NCI-H2171 treated with DMSO at 0.1 percent for 48 hours (cell line): Measurements from ENCODE around the gene INAVA.
"Not testable (repeated sequence)": the region's sequence is repeated elsewhere in the genome, so short reads cannot be mapped to it uniquely, and the experiment has no call there.

ENCODE experiments used
- DNase-seq: peaks from one replicate; lab custom pipeline; 2025; lab: John Stamatoyannopoulos, UW

Gene INAVA

GRCh38 chr1:200899015-200899386 is 4.3 kb downstream of the INAVA start:
- no peak for DNase-seq

DNA sequence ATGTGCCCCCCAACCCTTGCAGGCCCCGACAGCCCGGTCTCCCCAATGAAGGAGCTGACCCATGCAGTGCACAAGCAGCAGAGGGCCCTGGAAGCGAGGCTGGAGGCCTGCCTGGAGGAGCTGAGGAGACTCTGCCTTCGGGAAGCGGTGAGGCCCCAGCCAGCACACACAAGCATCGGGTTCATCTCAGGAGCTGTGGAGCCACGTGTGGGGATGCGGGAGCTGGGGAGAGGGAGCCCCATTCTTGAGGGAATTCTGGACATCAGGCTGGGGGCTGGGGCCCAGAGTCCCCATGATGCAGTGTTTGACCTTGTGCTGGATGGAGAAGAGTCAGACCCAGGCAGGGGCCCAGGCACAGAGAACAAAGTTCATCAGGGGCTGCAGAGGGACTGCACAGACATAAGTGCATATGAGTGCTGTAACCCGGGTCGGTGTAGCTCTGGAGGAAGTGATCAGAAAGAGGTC is 4.8 kb downstream of the INAVA start:
- DNase-seq, result no peak

DNA sequence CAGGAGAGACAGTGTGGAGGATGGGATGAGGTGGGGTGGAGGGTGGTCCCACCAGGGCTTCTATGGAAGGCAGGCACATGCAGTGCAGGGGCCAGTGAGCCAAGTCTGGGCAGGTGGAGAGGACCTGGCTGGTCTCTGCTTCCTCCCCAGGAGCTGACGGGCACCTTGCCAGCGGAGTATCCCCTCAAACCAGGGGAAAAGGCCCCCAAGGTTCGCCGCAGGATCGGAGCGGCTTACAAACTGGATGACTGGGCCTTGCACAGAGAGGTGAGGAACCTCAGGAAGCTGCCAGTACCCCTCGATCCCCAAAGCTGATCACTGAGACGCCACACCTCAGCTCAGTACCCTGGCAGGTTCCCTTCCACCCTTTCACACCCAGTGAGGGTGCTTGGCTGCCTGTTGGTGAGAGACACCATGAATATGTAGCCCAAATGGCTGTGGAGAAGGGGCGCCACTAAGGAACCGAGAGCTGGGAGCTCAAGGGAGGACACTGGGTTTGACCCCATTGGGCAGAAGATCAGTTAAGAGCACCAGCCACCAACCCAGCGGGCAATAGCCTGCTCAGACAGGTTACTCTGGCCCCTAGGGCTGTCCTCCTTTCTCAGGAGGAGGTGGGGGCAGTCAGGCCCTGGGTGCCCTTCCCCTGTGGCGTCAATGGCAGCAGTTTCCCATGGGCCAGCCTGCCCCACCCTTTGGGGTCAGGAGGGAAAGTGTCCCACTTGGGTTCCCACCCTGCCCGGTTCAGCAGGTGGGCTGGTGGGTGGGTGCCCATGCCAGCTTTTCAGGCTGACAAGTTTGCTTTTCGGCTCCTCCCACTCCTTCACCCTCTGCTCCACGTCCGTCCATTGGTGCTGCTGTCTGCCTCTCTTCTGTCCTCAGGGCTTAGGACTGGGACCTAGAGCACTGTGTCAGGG is 5.5 kb downstream of the INAVA start:
- DNase-seq, result no peak

GRCh38 chr1:200900877-200901276 is 6.2 kb downstream of the INAVA start:
- DNase-seq, result no peak

DNA sequence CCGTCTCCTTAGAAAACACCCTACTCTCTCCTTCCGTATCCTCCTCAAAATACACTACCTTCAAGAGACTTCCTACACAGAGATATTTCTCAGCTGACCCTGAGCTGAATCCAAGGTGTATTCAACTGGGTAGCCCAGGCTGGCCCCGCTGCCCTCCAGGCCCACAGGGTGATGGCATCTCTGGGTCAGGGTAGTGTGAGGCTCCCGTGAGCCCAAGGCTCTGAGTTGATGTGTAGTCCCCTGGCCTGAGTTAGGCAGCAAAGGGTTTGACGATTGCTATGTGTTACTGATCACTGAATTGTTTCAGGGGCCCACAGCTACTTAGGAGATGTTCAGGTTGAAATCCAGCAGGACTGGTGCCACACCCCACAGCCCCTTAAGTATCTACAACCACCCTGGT is 6.7 kb downstream of the INAVA start:
- DNase-seq, result no peak

DNA sequence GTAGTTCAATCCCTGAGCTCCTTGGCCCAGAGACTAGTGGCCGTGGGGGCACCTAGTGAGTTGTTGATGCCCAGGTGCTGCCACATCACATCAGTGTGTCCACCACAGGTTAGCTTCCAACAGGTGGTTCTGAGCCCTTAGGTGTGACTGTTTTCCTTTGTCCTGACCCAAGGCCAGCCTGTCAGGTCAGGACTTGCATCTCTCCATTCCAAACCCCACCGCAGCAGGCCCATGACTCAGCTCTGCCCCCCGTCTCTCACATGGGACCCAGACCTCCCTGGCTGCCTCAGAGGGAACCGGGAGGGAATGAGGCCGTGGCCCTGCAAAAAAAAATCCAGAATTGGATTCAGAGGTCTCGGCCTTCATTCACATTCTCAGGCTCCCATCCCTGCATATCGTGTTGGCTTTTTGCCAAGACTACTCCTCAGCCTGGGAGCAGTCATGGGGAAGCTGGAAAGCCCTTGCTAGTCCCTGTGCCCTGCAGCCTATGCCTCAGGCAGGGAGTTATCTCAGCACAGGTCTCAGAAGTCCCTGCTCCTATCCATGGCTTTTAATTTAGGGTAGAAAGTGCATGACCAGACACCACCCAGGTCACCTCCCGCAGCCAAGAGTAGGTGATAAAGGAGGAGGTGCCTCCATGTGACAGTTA is 7.2 kb downstream of the INAVA start:
- peak; percentile 12 for DNase-seq

DNA sequence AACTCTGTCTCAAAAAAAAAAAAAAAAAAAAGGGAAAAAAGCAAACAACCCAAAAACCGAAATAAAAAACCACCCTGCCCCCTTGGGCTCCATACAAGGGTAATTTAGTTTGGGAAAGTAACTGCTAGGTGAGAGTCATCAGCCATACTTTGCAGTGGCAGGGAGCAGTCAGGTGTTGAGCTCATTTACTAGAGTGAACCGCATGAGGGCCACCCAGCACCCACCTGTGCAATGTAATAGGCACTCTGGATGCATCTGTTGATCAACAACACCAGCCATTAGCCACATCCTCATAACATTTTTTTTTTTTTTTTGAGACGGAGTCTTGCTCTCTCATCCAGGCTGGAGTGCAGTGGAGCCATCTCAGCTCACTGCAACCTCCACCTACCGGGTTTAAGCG is 9.1 kb downstream of the INAVA start:
- peak; percentile 27 for DNase-seq

- no peak for DNase-seq
These were observed 10.1 kb downstream of the INAVA start for GRCh38 chr1:200904772-200905171.

- DNase-seq, result no peak
These were observed 10.8 kb downstream of the INAVA start for GRCh38 chr1:200905411-200906052.

GRCh38 chr1:200906491-200906890 is 11.8 kb downstream of the INAVA start:
- no peak for DNase-seq

DNA sequence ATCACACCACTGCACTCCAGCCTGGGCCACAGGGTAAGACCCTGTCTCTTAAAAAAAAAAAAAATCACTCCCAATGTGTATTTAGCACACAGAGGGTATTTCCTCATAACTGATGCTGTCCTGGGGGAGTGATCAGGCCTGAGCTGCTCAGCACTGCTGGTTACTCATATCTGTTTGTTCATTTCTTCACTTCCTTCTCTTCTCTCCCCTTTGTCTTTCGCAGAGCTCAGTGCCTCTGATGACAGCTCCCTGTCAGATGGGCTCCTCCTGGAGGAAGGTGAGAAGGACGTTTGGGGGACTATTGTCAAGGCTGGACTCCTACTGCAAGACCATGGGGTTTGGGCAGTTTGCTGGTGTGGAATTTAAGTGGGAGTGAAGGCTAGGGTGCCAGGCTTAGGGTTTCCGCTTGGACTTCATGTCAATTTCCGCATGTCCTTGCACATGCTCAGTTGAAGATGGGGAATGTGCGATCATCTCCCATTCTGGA is 13.0 kb downstream of the INAVA start:
- DNase-seq, result no peak

- no peak for DNase-seq
These were observed 13.6 kb downstream of the INAVA start for GRCh38 chr1:200908191-200908868.

DNA sequence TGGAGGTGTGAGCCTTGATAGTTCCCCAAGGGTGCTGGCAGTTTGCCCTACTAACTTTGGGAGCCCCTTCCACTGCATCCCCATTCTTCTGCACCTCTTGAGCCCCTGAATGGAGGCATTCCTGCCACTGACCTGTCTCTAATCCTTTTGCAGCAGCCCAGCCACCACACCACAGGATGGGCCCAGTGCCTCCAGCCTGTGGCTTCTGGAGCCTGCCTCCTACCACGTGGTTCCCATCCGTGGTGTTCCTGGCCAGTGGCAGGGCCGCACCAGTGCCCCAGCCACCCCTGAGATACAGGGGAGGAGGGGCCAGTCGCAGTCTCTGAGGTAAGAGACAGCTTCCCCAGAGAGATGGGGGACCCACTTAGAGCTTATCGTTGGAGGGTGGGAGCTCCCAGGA is 14.4 kb downstream of the INAVA start:
- DNase-seq, result no peak

- DNase-seq, result no peak
These were observed 15.1 kb downstream of the INAVA start for GRCh38 chr1:200909757-200910239.

GRCh38 chr1:200911361-200911760 is 16.7 kb downstream of the INAVA start:
- DNase-seq, result no peak

DNA sequence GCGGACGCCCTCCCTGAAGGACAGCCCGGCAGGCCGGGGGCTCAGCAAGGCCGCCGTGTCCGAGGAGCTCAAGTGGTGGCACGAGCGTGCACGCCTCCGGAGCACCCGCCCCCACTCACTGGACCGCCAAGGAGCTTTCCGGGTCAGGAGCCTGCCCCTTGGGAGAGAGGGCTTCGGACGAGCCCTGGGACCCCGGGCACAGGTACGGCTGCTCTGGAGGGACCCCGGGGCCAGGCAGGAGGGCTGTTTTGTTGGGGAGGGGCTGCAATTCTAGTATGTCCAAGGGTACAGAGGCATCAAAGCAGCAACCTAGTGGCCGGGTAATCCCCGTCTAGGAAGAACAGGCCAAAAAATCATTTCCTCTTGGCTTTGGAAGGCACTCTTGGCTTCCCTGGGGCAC is 17.2 kb downstream of the INAVA start:
- DNase-seq, result not testable (repeated sequence)

- no peak for DNase-seq
These were observed 18.2 kb downstream of the INAVA start for GRCh38 chr1:200912737-200913407.

DNA sequence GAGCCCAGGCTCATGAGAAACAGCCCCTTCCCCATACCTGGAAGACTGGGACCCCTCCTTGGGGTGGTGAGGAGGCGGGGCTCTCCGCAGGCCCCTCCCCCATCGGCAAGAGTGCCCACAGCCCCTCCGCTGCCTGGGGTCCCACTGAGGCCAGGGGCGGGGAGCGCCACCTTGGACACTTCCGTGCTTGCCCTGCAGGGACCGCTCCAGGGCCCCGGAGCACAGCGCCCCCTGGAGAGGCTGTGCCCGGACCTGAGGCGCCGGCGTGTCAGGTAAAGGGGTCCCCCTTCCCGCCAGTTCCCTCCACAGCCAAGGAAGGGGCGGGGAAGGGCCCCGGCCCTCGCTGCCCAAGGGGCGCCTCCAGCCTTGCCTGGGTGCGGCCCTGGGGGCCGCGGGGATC is 21.5 kb downstream of the INAVA start:
- DNase-seq, result no peak

GRCh38 chr1:200916681-200917080 is 22.0 kb downstream of the INAVA start:
- no peak for DNase-seq

GRCh38 chr1:200917291-200917817 is 22.7 kb downstream of the INAVA start:
- DNase-seq, result peak; percentile 97

- no peak for DNase-seq
These were observed 23.3 kb downstream of the INAVA start for GRCh38 chr1:200918006-200918405.
